ENCODE results near the gene TDRD12.
"Not testable (repeated sequence)": the region's sequence is repeated elsewhere in the genome, so short reads cannot be mapped to it uniquely, and the experiment has no call there.

GRCh38 chr19:32700129-32700528 lies 19.4 kb upstream of the TDRD12 start:
- not testable (repeated sequence) for TF ChIP-seq CTCF (conservative IDR thresholded peaks at IDR 0.05 in 1 of 2, IDR thresholded peaks at IDR 0.05 in 1 of 2; ENCODE audit: low read depth in 1 of 2, low read length in 2 of 2); EZH2 (IDR thresholded peaks at IDR 0.05; ENCODE audit: low read length, missing control alignments)

Data from fibroblast of lung (primary cell).